Stimulated activated naive CD8-positive, alpha-beta T cell treated with anti-CD3 and anti-CD28 coated beads, Interleukin-15, Interleukin-2, amounts not matched to agents 100 ng/mL and 50 ng/mL, for 24 hours (primary cell): ENCODE measurements around the gene SC5D.

Source experiments
- H3K27ac Mint-ChIP-seq: one replicate; pipeline ENCODE4 v1.8.0; 2021; ENCODE audit warnings: mild to moderate bottlenecking, mixed read lengths
- H3K27me3 Mint-ChIP-seq: one replicate; pipeline ENCODE4 v1.8.0; 2021; ENCODE audit warnings: mixed read lengths
- H3K36me3 Mint-ChIP-seq: one replicate; pipeline ENCODE4 v1.8.0; 2021; ENCODE audit warnings: low read depth, mixed read lengths
- H3K4me1 Mint-ChIP-seq: one replicate; pipeline ENCODE4 v1.8.0; 2021; ENCODE audit warnings: low read depth, mixed read lengths
- H3K4me3 Mint-ChIP-seq: one replicate; pipeline ENCODE4 v1.8.0; 2021; ENCODE audit warnings: mild to moderate bottlenecking, mixed read lengths
- H3K9me3 Mint-ChIP-seq: one replicate; pipeline ENCODE4 v1.8.0; 2021; ENCODE audit warnings: mixed read lengths

Gene SC5D

DNA sequence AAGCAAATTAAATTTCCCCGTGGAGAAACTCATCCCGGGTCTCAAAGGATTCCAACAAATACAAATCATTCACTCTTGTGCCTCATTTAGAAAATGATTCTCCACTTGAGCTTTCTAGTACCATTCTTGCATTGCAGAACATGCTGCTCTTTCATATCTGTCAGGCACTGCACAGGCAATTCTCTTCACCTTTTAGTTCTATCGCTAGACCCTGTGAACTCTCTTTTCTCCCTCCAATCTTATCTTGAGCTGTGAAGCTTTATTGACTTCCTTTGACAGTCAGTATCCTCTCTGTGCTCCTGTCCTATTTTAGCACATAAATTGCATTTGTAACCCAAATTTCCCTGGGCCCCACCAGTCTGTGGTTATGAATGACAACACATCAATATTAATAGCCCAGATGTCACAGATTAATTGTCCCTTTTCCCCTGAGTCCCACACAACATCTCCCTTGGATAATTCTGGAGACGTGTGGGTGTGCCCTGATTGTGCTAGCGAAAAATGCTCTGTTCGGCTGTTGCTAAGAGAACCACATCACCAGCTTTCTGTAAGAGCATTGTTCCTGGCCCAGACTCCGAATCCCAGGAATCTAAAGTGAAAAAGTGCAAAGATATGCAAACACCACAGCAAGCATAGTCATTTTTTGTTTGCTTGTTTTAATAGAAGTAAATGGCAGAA, 22.4 kb upstream of the SC5D start:
- Mint-ChIP-seq H3K4me3 (no peak overlapping the region), H3K4me1 (no peaks in the 10 kb centered on the region), H3K27me3 (peaks cover 38% of the 10 kb centered on the region), H3K36me3 (no peaks in the 10 kb centered on the region), H3K27ac (no peak overlapping the region), H3K9me3 (no peaks in the 10 kb centered on the region)

DNA sequence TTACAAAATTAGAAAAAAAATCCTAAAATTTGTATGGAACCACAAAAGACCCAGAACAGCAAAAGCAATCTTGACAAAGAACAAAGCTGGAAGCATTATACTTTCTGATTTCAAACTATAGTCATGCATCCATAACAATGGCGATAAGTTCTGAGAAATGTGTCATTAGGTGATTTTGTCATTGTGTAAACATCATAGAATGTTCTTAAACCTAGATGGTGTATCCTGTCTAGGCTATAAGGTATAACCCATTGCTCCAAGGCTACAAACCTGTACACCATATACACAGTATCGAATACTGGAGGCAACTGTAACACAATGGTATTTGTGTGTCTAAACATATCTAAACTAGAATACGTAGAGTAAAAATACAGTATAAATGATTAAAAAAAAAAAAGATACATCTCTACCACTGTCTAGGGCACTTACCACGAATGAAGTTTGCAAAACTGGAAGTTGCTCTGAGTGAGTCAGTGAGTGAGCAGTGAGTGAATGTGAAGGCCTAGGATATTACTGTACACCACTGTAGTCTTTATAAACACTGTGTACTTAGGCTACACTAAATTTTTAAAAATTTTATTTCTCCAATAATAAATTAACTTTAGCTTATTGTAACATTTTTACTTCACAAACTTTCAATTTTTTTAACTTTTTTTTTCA, 18.1 kb upstream of the SC5D start:
- Mint-ChIP-seq H3K4me1 (no peaks in the 10 kb centered on the region), H3K27me3 (peaks cover 3% of the 10 kb centered on the region), H3K36me3 (no peaks in the 10 kb centered on the region), H3K9me3 (peaks cover 8% of the 10 kb centered on the region), H3K27ac (no peak overlapping the region), H3K4me3 (no peak overlapping the region)

GRCh38 chr11:121281698-121282097, 10.9 kb upstream of the SC5D start:
- H3K27ac Mint-ChIP-seq: no peak overlapping the region
- no peak overlapping the region for H3K4me3 Mint-ChIP-seq
- H3K36me3 Mint-ChIP-seq: no peaks in the 10 kb centered on the region
- H3K27me3 Mint-ChIP-seq: peaks cover 24% of the 10 kb centered on the region
- H3K9me3 Mint-ChIP-seq: peaks cover 8% of the 10 kb centered on the region
- no peaks in the 10 kb centered on the region for H3K4me1 Mint-ChIP-seq

DNA sequence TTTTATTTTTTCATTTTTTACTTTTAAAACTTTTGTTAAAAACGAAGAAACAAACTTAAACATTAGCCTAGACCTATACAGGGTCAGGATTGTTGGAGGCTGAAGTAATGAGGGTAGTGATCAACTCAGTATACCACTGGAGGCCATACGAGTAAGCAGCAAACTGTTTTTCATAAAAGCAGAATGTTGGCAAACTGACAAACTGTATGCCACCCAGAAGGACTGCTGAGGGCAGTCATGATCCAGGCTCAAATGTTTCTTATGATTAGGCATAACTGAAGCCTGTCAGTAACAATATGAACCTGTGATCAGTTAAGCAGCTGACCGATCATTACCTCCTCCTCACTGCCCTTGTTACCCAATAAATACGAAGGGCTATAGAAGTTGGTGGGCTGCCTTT, 10.2 kb upstream of the SC5D start:
- no peaks in the 10 kb centered on the region for H3K36me3 Mint-ChIP-seq

GRCh38 chr11:121282886-121283502, 9.6 kb upstream of the SC5D start:
- H3K27me3 Mint-ChIP-seq: peaks cover 28% of the 10 kb centered on the region
- H3K4me1 Mint-ChIP-seq: no peaks in the 10 kb centered on the region
- no peaks in the 10 kb centered on the region for H3K36me3 Mint-ChIP-seq
- peaks cover 6% of the 10 kb centered on the region for H3K9me3 Mint-ChIP-seq
- H3K4me3 Mint-ChIP-seq: no peak overlapping the region
- no peak overlapping the region for H3K27ac Mint-ChIP-seq

More for the DNA sequence above, 10.2 kb upstream of the SC5D start:
- H3K27me3 Mint-ChIP-seq: peaks cover 27% of the 10 kb centered on the region
- H3K4me3 Mint-ChIP-seq: no peak overlapping the region
- no peak overlapping the region for H3K27ac Mint-ChIP-seq
- no peaks in the 10 kb centered on the region for H3K4me1 Mint-ChIP-seq
- H3K9me3 Mint-ChIP-seq: peaks cover 8% of the 10 kb centered on the region

DNA sequence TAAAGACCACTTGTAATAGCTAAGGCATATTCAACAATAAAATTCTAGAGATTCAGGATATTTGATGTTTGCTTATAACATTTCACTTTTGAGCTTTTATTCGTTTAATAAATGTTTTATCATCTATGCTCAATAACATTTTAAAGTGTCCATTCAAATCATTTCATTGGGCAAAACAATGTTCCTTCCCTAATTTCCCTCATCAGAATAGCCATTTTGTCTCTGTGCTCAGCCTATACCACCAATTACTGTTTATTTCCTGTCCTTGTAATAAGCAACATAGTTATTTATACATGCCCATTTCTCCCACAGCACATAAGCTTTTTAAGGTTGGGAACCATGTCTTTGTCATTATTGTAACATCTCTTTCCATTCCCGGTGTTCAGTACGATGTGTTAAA, 1.3 kb upstream of the SC5D start:
- H3K9me3 Mint-ChIP-seq: no peaks in the 10 kb centered on the region
- H3K4me1 Mint-ChIP-seq: peaks cover 37% of the 10 kb centered on the region
- no peak overlapping the region for H3K27ac Mint-ChIP-seq
- H3K27me3 Mint-ChIP-seq: peaks cover 4% of the 10 kb centered on the region
- H3K4me3 Mint-ChIP-seq: no peak overlapping the region
- peaks cover 2% of the 10 kb centered on the region for H3K36me3 Mint-ChIP-seq

DNA sequence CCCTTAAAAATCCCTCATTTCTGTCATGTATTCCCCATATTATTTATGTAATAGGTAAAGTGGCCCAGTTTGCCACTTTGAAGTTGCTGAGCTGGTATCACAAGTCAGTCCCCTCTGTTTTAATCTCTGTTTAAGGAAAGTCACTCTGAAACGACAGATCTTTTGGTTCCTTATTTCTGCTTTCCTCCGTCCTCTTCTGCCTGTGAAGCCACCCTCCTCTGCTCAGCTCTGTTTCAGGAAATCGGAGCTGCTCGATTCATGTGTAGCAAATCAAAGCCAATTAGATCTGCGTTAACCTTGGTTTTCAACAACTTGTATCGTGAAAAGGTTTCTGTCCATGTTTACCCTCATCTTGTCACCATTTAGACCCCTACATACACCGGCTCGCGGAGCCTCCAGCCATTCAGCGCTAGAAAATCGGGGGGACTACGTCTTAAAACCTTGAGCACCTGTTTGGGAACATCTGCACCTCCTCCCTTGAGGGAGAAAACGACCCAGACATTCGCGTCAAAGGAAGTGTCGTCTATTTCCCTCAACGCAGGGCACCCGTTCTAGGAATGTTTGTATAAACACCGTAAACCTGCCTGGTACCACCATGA, 576 bp upstream of the SC5D start:
- H3K4me1 Mint-ChIP-seq: peaks cover 40% of the 10 kb centered on the region

DNA sequence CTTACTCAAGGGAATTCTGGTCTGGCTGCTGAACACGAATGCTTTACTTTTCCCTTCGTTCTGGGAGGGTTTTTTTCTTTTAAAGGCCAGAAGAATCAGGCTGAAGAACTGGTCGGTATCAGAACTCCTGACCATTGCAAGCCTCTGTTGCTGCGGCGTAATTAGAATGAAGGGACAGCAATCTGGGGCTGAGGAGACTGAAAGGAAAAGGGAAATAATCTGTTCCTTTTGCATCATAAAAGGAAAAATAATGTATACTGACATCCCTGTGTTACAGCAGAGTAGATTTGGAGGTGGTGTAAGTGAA, 670 bp downstream of the SC5D start:
- peaks cover 6% of the 10 kb centered on the region for H3K36me3 Mint-ChIP-seq
- no peaks in the 10 kb centered on the region for H3K27me3 Mint-ChIP-seq
- H3K27ac Mint-ChIP-seq: peak overlapping the region; percentile 93
- H3K4me3 Mint-ChIP-seq: peak overlapping the region; percentile 88
- peaks cover 42% of the 10 kb centered on the region for H3K4me1 Mint-ChIP-seq
- no peaks in the 10 kb centered on the region for H3K9me3 Mint-ChIP-seq

More for the DNA sequence above, 576 bp upstream of the SC5D start:
- H3K27ac Mint-ChIP-seq: peak overlapping the region; percentile 93
- H3K4me3 Mint-ChIP-seq: peak overlapping the region; percentile 88
- H3K9me3 Mint-ChIP-seq: no peaks in the 10 kb centered on the region
- peaks cover 6% of the 10 kb centered on the region for H3K36me3 Mint-ChIP-seq
- H3K27me3 Mint-ChIP-seq: peaks cover 4% of the 10 kb centered on the region

GRCh38 chr11:121295246-121296029, 2.9 kb downstream of the SC5D start:
- Mint-ChIP-seq H3K27me3 (no peaks in the 10 kb centered on the region), H3K36me3 (peaks cover 12% of the 10 kb centered on the region), H3K4me1 (peaks cover 54% of the 10 kb centered on the region), H3K27ac (no peak overlapping the region), H3K9me3 (peaks cover 3% of the 10 kb centered on the region), H3K4me3 (no peak overlapping the region)

DNA sequence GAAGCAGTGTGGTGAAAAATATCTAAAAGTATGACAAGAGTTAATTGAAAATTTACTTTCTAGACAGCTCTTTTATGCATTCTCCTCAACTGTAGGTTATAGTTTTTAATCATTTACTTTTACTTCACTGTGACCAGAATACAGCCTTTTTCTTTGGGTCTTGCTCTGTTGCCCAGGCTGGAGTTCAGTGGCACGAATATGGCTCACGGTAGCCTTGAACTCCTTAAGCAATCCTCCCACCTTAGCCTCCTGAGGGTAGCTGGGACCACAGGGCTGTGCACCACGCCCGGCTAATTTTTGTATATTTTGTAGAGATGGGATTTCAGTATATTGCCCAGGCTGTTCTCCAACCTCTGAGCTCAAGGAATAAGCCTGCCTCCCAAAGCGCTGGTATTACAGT, 5.3 kb downstream of the SC5D start:
- H3K36me3 Mint-ChIP-seq: peaks cover 14% of the 10 kb centered on the region
- H3K4me3 Mint-ChIP-seq: no peak overlapping the region
- H3K9me3 Mint-ChIP-seq: peaks cover 3% of the 10 kb centered on the region
- peaks cover 54% of the 10 kb centered on the region for H3K4me1 Mint-ChIP-seq
- H3K27ac Mint-ChIP-seq: no peak overlapping the region
- no peaks in the 10 kb centered on the region for H3K27me3 Mint-ChIP-seq

- peaks cover 18% of the 10 kb centered on the region for H3K36me3 Mint-ChIP-seq
- H3K4me1 Mint-ChIP-seq: peaks cover 54% of the 10 kb centered on the region
- no peak overlapping the region for H3K4me3 Mint-ChIP-seq
- H3K9me3 Mint-ChIP-seq: peaks cover 3% of the 10 kb centered on the region
- no peaks in the 10 kb centered on the region for H3K27me3 Mint-ChIP-seq
- H3K27ac Mint-ChIP-seq: no peak overlapping the region
Observed at GRCh38 chr11:121298774-121299173, 6.2 kb downstream of the SC5D start.

DNA sequence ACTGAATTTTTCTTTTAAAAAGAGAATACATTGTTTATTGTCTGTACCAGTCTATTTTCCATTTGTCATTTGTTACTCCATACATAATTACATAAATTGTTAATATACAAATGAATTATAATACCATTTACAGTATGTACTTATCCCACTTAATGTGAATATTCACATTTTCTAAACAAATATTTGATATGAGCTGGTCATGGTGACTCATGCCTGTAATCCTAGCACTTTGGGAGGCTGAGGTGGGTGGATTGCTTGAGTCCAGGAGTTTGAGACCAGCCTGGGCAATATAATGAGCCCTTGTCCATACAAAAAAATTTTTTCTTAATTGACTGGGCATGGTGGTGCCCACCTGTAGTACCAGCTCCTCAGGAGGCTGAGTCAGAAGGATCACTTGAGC, 6.8 kb downstream of the SC5D start:
- peaks cover 21% of the 10 kb centered on the region for H3K36me3 Mint-ChIP-seq
- no peaks in the 10 kb centered on the region for H3K27me3 Mint-ChIP-seq
- peaks cover 49% of the 10 kb centered on the region for H3K4me1 Mint-ChIP-seq
- H3K27ac Mint-ChIP-seq: no peak overlapping the region
- H3K4me3 Mint-ChIP-seq: no peak overlapping the region
- peaks cover 3% of the 10 kb centered on the region for H3K9me3 Mint-ChIP-seq

DNA sequence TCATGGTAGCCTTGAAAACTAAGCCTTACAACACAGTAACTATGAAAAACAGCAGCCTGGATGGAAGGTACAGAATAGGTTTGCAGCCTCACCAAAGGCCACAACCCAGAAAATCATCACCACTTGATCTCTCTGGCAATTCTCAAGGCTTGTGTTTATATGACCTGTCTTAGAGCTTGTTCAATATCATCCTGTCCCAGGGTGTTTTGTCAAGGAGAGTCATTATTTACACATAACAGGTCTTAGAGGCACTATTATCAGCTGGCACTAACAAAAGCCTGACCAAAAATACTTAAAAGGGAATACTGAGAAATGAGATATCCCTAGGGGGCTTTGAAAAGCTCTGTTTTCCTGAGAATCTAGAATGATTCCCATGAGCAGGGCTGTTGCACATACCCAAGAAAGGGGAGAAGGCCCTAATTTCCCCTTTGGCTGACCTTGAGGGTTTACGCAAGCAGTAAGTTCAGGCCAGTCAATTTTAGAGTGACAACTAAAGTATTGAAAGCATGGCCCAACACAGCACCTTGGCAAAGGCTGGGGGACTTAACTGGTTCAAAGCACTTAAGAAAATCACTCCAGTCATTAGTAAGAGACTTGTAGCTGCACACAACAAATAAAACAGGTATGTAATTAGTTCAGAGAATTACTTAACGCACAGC, 7.9 kb downstream of the SC5D start:
- H3K4me3 Mint-ChIP-seq: no peak overlapping the region
- H3K27me3 Mint-ChIP-seq: no peaks in the 10 kb centered on the region
- peaks cover 38% of the 10 kb centered on the region for H3K4me1 Mint-ChIP-seq
- peaks cover 29% of the 10 kb centered on the region for H3K36me3 Mint-ChIP-seq
- peaks cover 3% of the 10 kb centered on the region for H3K9me3 Mint-ChIP-seq
- H3K27ac Mint-ChIP-seq: no peak overlapping the region

DNA sequence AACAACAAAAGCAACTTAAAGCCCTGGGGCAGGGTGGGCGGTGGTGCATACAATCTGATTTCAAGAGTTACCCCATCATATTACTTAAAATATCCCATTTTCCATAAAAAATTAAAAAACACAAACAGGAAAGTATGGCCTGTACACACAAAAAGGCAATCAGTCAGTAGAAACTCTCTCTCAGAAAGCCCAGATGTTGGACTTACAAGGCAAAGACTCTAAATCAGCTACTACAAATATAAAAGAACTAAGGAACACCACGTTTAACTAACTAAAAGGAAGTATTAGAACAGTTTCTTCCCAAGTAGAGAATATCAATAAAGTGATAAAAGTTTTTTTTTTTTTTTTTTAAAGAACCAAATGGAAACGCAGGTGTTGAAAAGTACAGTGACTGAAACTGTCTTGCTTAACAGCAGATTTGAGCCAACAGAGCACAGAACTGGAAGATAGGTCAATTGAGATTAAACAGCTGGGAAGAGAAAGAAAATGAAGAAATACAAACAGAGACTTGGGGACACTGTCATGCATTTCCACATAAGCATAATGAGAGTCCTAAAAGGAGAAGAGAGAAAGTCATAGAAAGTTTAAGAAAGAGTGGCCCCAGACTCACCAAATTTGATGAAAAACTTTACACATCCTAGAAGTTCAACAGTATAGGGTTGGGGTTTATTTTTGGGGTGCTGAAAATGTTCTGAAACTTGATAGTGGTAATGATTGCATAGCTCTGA, 8.6 kb downstream of the SC5D start:
- H3K27me3 Mint-ChIP-seq: no peaks in the 10 kb centered on the region
- H3K36me3 Mint-ChIP-seq: peaks cover 35% of the 10 kb centered on the region
- no peak overlapping the region for H3K4me3 Mint-ChIP-seq
- H3K4me1 Mint-ChIP-seq: peaks cover 31% of the 10 kb centered on the region
- H3K9me3 Mint-ChIP-seq: peaks cover 3% of the 10 kb centered on the region
- no peak overlapping the region for H3K27ac Mint-ChIP-seq
